BLaER1 treated with 17β-estradiol and CSF1 and Interleukin-3, amounts not matched to agents 10 nM and 100 nM (cell line): Measurements from ENCODE around the gene ITGAD.

Experiments
- H3K27ac ChIP-seq, 11 experiments: shearing (Covaris generic); formaldehyde crosslinking; 2 replicates each; pipeline ENCODE4 v1.8.1; 2022
- H3K27me3 ChIP-seq, 11 experiments: shearing (Covaris generic); formaldehyde crosslinking; 2 replicates each; pipeline ENCODE4 v1.8.1; 2022
- H3K36me3 ChIP-seq, 11 experiments: shearing (Covaris generic); formaldehyde crosslinking; 2 replicates each; pipeline ENCODE4 v1.8.1; 2022
- H3K4me1 ChIP-seq, 10 experiments: shearing (Covaris generic); formaldehyde crosslinking; 2 replicates each; pipeline ENCODE4 v1.8.1; 2022
- H3K4me2 ChIP-seq, 11 experiments: shearing (Covaris generic); formaldehyde crosslinking; 2 replicates each; pipeline ENCODE4 v1.8.1; 2022
- H3K4me3 ChIP-seq, 10 experiments: shearing (Covaris generic); formaldehyde crosslinking; 2 replicates each; pipeline ENCODE4 v1.8.1; 2022
- H3K9ac ChIP-seq, 11 experiments: shearing (Covaris generic); formaldehyde crosslinking; 2 replicates each; pipeline ENCODE4 v1.8.1; 2022
- H3K9me3 ChIP-seq, 11 experiments: shearing (Covaris generic); formaldehyde crosslinking; replicated peaks in 1 of 11; 2 replicates each; pipeline ENCODE4 v1.8.1; 2022
- H4K20me1 ChIP-seq, 11 experiments: shearing (Covaris generic); formaldehyde crosslinking; 2 replicates each; pipeline ENCODE4 v1.8.1; 2022
- Cebpa-rat ChIP-seq, 11 experiments: shearing (Covaris generic); IDR thresholded peaks; 2 replicates each; pipeline ENCODE4 v1.8.1; 2022

ITGAD gene

GRCh38 chr16:31361201-31362110 lies 31.7 kb upstream of the ITGAD start:
- Histone ChIP-seq H3K9me3 (no peaks in the 10 kb centered on the region), H3K4me2 (peak overlapping the region in 3 of 11 experiments; percentile 91 to 99 (median 98); a peak in 7 of 22 replicates), H3K4me3 (no peak overlapping the region), H3K27ac (peak overlapping the region in 7 of 11 experiments; percentile 19 to 56 (median 30); a peak in 10 of 22 replicates), H4K20me1 (peaks cover 0 to 32% (median 0%) of the 10 kb centered on the region in 11 experiments; a peak in 5 of 22 replicates), H3K4me1 (peaks cover 17 to 96% (median 63%) of the 10 kb centered on the region in 10 experiments), H3K27me3 (no peaks in the 10 kb centered on the region), H3K36me3 (peaks cover 0 to 93% (median 0%) of the 10 kb centered on the region in 11 experiments; a peak in 6 of 22 replicates), H3K9ac (peak overlapping the region in 4 of 11 experiments; percentile 19 to 66 (median 48); a peak in 7 of 22 replicates)
- TF ChIP-seq Cebpa-rat (IDR thresholded peaks at IDR 0.05): no peak

GRCh38 chr16:31362476-31363405 lies 30.4 kb upstream of the ITGAD start:
- no peaks in the 10 kb centered on the region for H3K27me3 ChIP-seq
- peak overlapping the region in 3 of 11 experiments; percentile 2 to 48 (median 39); a peak in 4 of 22 replicates for H3K27ac ChIP-seq
- no peak for TF ChIP-seq Cebpa-rat (IDR thresholded peaks at IDR 0.05)
- no peaks in the 10 kb centered on the region for H3K9me3 ChIP-seq
- 0 out of 22 replicates have a peak overlapping the region, but pooled peaks of 2 of the 11 experiments have one; percentile 15 to 38 for H3K9ac ChIP-seq
- H4K20me1 ChIP-seq: peaks cover 0 to 26% (median 0%) of the 10 kb centered on the region in 11 experiments; a peak in 5 of 22 replicates
- H3K36me3 ChIP-seq: peaks cover 0 to 82% (median 0%) of the 10 kb centered on the region in 11 experiments; a peak in 6 of 22 replicates
- H3K4me1 ChIP-seq: peaks cover 22 to 96% (median 63%) of the 10 kb centered on the region in 10 experiments
- no peak overlapping the region for H3K4me3 ChIP-seq
- H3K4me2 ChIP-seq: peak overlapping the region in 4 of 11 experiments; percentile 72 to 87 (median 82); a peak in 7 of 22 replicates

DNA sequence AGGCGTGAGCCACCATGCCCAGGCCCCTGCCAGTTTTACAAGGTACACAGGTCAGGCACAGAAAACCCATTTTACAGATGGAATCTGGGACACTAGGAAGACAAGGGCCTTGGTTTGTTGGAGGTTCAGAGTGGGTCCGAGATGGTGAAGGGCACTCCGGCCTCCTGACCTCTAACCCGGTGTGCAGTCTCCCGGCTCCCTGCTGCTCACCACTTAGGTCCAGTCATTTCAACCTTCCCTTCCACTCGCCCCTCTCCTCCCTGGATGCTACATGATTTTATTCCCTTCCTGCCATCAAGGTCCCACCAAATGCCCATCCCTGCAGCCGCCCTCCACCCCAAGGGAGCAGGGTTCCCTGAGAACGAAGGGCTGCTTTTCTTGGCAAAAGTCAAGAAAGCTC lies 29.4 kb upstream of the ITGAD start:
- Histone ChIP-seq H3K4me3 (no peak overlapping the region), H3K27me3 (no peaks in the 10 kb centered on the region), H3K9me3 (no peaks in the 10 kb centered on the region), H4K20me1 (peaks cover 0 to 20% (median 0%) of the 10 kb centered on the region in 11 experiments; a peak in 4 of 22 replicates), H3K9ac (peak overlapping the region in 1 of 11 experiments; percentile 3; a peak in 1 of 22 replicates), H3K4me2 (peak overlapping the region in 5 of 11 experiments; percentile 72 to 87 (median 82); a peak in 9 of 22 replicates), H3K36me3 (peaks cover 0 to 74% (median 0%) of the 10 kb centered on the region in 11 experiments; a peak in 6 of 22 replicates), H3K4me1 (peaks cover 25 to 94% (median 63%) of the 10 kb centered on the region in 10 experiments), H3K27ac (peak overlapping the region in 4 of 11 experiments; percentile 35 to 88 (median 84); a peak in 4 of 22 replicates)
- TF ChIP-seq Cebpa-rat (IDR thresholded peaks at IDR 0.05): no peak

GRCh38 chr16:31364421-31364820 lies 28.7 kb upstream of the ITGAD start:
- Histone ChIP-seq H3K9ac (peak overlapping the region in 3 of 11 experiments; percentile 41 to 76 (median 51); a peak in 4 of 22 replicates), H3K36me3 (peaks cover 0 to 70% (median 0%) of the 10 kb centered on the region in 11 experiments; a peak in 6 of 22 replicates)
- TF ChIP-seq Cebpa-rat (IDR thresholded peaks at IDR 0.05): no peak

DNA sequence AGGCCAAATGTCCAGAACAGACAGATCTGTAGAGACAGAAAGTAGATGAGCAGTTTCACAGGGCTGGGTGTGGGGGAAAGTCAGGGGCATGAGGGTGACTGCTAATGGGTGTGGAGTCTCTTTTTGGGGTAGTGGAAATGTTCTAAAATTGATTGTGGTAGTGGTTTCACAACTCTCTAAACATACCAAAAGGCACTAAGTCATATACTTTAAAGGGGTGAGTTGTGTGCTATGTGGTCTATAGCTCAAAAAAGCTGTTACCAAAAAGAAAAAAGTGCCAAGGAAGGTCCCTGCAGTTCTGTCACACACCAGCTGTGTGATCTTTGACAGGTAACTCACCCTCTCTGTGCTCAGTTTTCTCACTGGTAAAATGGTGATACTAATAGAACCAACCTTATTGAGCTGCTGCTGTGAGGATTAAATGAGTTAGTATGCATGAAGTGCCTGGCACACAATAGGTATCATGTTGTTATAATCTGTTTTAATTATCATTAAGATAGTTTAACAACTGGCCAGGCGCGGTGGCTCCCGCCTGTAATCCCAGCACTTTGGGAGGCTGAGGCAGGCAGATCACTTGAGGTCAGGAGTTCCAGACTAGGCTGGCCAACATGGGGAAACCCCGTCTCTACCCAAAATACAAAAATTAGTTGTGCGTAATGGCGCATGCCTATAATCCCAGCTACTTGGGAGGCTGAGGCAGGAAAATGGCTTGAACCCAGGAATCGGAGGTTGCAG lies 27.8 kb upstream of the ITGAD start:
- Histone ChIP-seq H3K27me3 (no peaks in the 10 kb centered on the region), H3K4me1 (peaks cover 34 to 92% (median 66%) of the 10 kb centered on the region in 10 experiments), H3K36me3 (peaks cover 0 to 70% (median 0%) of the 10 kb centered on the region in 11 experiments; a peak in 6 of 22 replicates), H3K9ac (peak overlapping the region in 4 of 11 experiments; percentile 31 to 76 (median 46); a peak in 7 of 22 replicates), H3K4me3 (no peak overlapping the region), H3K4me2 (peak overlapping the region in 9 of 11 experiments; percentile 4 to 87 (median 75); a peak in 14 of 22 replicates), H3K27ac (peak overlapping the region in 10 of 11 experiments; percentile 1 to 90 (median 80); a peak in 15 of 22 replicates), H3K9me3 (peaks cover 0 to 11% (median 0%) of the 10 kb centered on the region in 11 experiments; a peak in 3 of 22 replicates), H4K20me1 (peaks cover 0 to 17% (median 0%) of the 10 kb centered on the region in 11 experiments; a peak in 4 of 22 replicates)
- no peak for TF ChIP-seq Cebpa-rat (IDR thresholded peaks at IDR 0.05)

More at GRCh38 chr16:31364421-31364820, 28.7 kb upstream of the ITGAD start:
- Histone ChIP-seq H3K27me3 (no peaks in the 10 kb centered on the region), H3K4me1 (peaks cover 29 to 92% (median 64%) of the 10 kb centered on the region in 10 experiments), H3K9me3 (peaks cover 0 to 4% (median 0%) of the 10 kb centered on the region in 11 experiments; a peak in 1 of 22 replicates), H3K27ac (peak overlapping the region in 6 of 11 experiments; percentile 3 to 90 (median 84); a peak in 9 of 22 replicates), H3K4me3 (no peak overlapping the region), H4K20me1 (peaks cover 0 to 20% (median 0%) of the 10 kb centered on the region in 11 experiments; a peak in 4 of 22 replicates), H3K4me2 (peak overlapping the region in 7 of 11 experiments; percentile 52 to 87 (median 81); a peak in 13 of 22 replicates)

DNA sequence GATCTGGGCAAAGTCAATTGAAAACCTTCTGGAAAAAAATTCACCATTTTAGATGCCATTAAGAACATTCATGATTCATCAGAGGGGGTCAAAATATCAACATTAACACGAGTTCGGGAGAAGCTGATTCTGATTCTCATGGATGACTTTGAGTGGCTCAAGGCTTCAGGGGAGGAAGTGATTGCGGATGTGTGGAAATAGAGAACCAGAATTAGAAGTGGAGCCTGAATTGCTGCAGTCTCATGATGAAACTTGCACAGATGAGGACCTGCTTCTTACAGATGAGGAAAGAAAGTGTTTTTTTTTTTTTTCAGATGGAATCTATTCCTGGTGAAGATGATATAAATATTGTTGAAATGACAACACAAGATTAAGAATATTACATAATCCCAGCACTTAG lies 25.3 kb upstream of the ITGAD start:
- peaks cover 0 to 19% (median 0%) of the 10 kb centered on the region in 11 experiments; a peak in 3 of 22 replicates for H3K9me3 ChIP-seq
- peak; percentile 63 to 98 (median 88); a peak in 21 of 22 replicates for TF ChIP-seq Cebpa-rat (IDR thresholded peaks at IDR 0.05)
- H3K4me3 ChIP-seq: no peak overlapping the region
- peaks cover 0 to 76% (median 0%) of the 10 kb centered on the region in 11 experiments; a peak in 6 of 22 replicates for H3K36me3 ChIP-seq
- H3K4me1 ChIP-seq: peaks cover 34 to 84% (median 62%) of the 10 kb centered on the region in 10 experiments
- no peaks in the 10 kb centered on the region for H3K27me3 ChIP-seq
- H4K20me1 ChIP-seq: peaks cover 0 to 7% (median 0%) of the 10 kb centered on the region in 11 experiments; a peak in 1 of 22 replicates
- peak overlapping the region; percentile 70 to 90 (median 82) for H3K27ac ChIP-seq
- peak overlapping the region; percentile 31 to 76 (median 68); a peak in 18 of 22 replicates for H3K9ac ChIP-seq
- H3K4me2 ChIP-seq: peak overlapping the region; percentile 52 to 87 (median 78)

DNA sequence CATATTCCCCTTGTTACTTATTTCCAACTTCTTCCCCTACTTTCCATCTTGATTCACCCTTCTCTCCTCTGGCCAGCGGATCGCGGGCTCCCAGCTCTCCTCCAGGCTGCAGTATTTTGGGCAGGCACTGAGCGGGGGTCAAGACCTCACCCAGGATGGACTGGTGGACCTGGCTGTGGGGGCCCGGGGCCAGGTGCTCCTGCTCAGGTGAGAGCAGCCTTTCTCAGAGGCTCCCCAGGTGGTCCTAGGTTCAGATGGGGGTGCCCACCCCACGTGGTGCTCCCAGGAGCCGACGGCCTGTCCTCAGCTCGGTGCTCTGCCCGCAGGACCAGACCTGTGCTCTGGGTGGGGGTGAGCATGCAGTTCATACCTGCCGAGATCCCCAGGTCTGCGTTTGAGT lies 22.1 kb upstream of the ITGAD start:
- Histone ChIP-seq H3K4me2 (peak overlapping the region in 3 of 11 experiments; percentile 6 to 69 (median 18); a peak in 3 of 22 replicates), H3K4me3 (no peak overlapping the region), H3K9me3 (peaks cover 0 to 31% (median 0%) of the 10 kb centered on the region in 11 experiments; a peak in 5 of 22 replicates), H3K4me1 (peaks cover 31 to 53% (median 38%) of the 10 kb centered on the region in 10 experiments), H3K36me3 (peaks cover 0 to 76% (median 0%) of the 10 kb centered on the region in 11 experiments; a peak in 6 of 22 replicates), H4K20me1 (peaks cover 0 to 25% (median 0%) of the 10 kb centered on the region in 11 experiments; a peak in 2 of 22 replicates), H3K27ac (peak overlapping the region in 6 of 11 experiments; percentile 11 to 88 (median 65); a peak in 8 of 22 replicates), H3K9ac (no peak overlapping the region; a peak in 1 of 22 replicates), H3K27me3 (no peaks in the 10 kb centered on the region)
- no peak for TF ChIP-seq Cebpa-rat (IDR thresholded peaks at IDR 0.05)
